Mesothelial cell of epicardium (in vitro differentiated cells): ENCODE results near the gene INPP5J. TPM values are rescaled to one million over a fixed set of nuclear protein-coding genes. Genes with fewer than 3 reads are reported as not detected.

Source experiments
- DNase-seq, 2 experiments: peaks; one replicate each; pipeline ENCODE4 v3.0.0; 2021; ENCODE audit warnings: low spot score in 2 of 2; ENCODE audit not compliant: unreplicated experiment in 2 of 2
- H3K27ac Mint-ChIP-seq: 2 replicates; pipeline ENCODE4 v1.8.0; 2021; ENCODE audit warnings: mixed read lengths
- H3K27me3 Mint-ChIP-seq: 2 replicates; pipeline ENCODE4 v1.8.0; 2021; ENCODE audit warnings: low read depth, mixed read lengths
- H3K36me3 Mint-ChIP-seq: 2 replicates; pipeline ENCODE4 v1.8.0; 2021; ENCODE audit warnings: mixed read lengths
- H3K4me1 Mint-ChIP-seq: 2 replicates; pipeline ENCODE4 v1.8.0; 2021; ENCODE audit warnings: mixed read lengths
- H3K4me3 Mint-ChIP-seq: 2 replicates; pipeline ENCODE4 v1.8.0; 2021; ENCODE audit warnings: mild to moderate bottlenecking, moderate library complexity, mixed read lengths
- H3K9me3 Mint-ChIP-seq: 2 replicates; pipeline ENCODE4 v1.8.0; 2021; ENCODE audit warnings: mixed read lengths
- CTCF ChIP-seq: fragments of 200-600 bp; sonication (generic); IDR thresholded peaks from one replicate; pipeline ENCODE4 v1.5.0; 2021; ENCODE audit warnings: antibody characterized with exemption; ENCODE audit not compliant: unreplicated experiment
- total RNA-seq: library from RNA; stranded (reverse); gene quantifications from 3 replicates; pipeline ENCODE4 v1.2.1, GENCODE V29; 2021

INPP5J gene
- total RNA-seq, 1 donor from 2014 or later = 8.6 TPM

- peak overlapping the region; percentile 90 for H3K4me3 Mint-ChIP-seq
- TF ChIP-seq CTCF = no peak
- no peaks in the 10 kb centered on the region for H3K9me3 Mint-ChIP-seq
- H3K27ac Mint-ChIP-seq = peak overlapping the region; percentile 98
- DNase-seq = no peak
- peaks cover 37% of the 10 kb centered on the region for H3K4me1 Mint-ChIP-seq
- no peaks in the 10 kb centered on the region for H3K36me3 Mint-ChIP-seq
- no peaks in the 10 kb centered on the region for H3K27me3 Mint-ChIP-seq
These were observed 42.5 kb upstream of the INPP5J start for GRCh38 chr22:31080164-31080847.

GRCh38 chr22:31080848-31081649 lies 41.7 kb upstream of the INPP5J start, which contains the start of gene SMTN:
SMTN (plus strand) TSS chr22:31081318; CDS start chr22:31083259, 1,941 bp downstream.
- no peak for TF ChIP-seq CTCF
- Mint-ChIP-seq H3K27me3 (no peaks in the 10 kb centered on the region), H3K9me3 (no peaks in the 10 kb centered on the region)

GRCh38 chr22:31081963-31082605 lies 40.7 kb upstream of the INPP5J start:
- no peaks in the 10 kb centered on the region for H3K9me3 Mint-ChIP-seq
- H3K4me1 Mint-ChIP-seq = peaks cover 37% of the 10 kb centered on the region
- H3K27me3 Mint-ChIP-seq = no peaks in the 10 kb centered on the region
- H3K27ac Mint-ChIP-seq = peak overlapping the region; percentile 98
- no peak for TF ChIP-seq CTCF
- no peak for DNase-seq
- H3K4me3 Mint-ChIP-seq = peak overlapping the region; percentile 90
- no peaks in the 10 kb centered on the region for H3K36me3 Mint-ChIP-seq

More at GRCh38 chr22:31080848-31081649, 41.7 kb upstream of the INPP5J start, which contains the start of gene SMTN:
- peak within 1 kb of the TSS; percentile 90 for H3K4me3 Mint-ChIP-seq
- peak; percentile 87 to 97 for DNase-seq
- no peaks in the 10 kb centered on the region for H3K36me3 Mint-ChIP-seq
- H3K27ac Mint-ChIP-seq = peak within 1 kb of the TSS; percentile 98
- peaks cover 37% of the 10 kb centered on the region for H3K4me1 Mint-ChIP-seq

GRCh38 chr22:31082606-31083376 lies 40.0 kb upstream of the INPP5J start:
- Mint-ChIP-seq H3K27ac (peak overlapping the region; percentile 98), H3K27me3 (no peaks in the 10 kb centered on the region), H3K9me3 (no peaks in the 10 kb centered on the region), H3K36me3 (no peaks in the 10 kb centered on the region), H3K4me3 (peak overlapping the region; percentile 90), H3K4me1 (peaks cover 37% of the 10 kb centered on the region)
- peak; percentile 48 for TF ChIP-seq CTCF
- no peak for DNase-seq

- Mint-ChIP-seq H3K4me3 (peak overlapping the region; percentile 90), H3K27me3 (no peaks in the 10 kb centered on the region), H3K9me3 (no peaks in the 10 kb centered on the region), H3K4me1 (peaks cover 37% of the 10 kb centered on the region), H3K27ac (peak overlapping the region; percentile 90), H3K36me3 (no peaks in the 10 kb centered on the region)
- no peak for TF ChIP-seq CTCF
- no peak for DNase-seq
These were observed 39.4 kb upstream of the INPP5J start for GRCh38 chr22:31083377-31083768.
